Astrocyte (in vitro differentiated cells and primary cell): Measurements from ENCODE around the gene FAF1.

Source experiments
- CTCF ChIP-seq: IDR thresholded peaks from 2 replicates; pipeline ENCODE4 v1.5.1; 2011; ENCODE audit warnings: low read depth, mild to moderate bottlenecking, inconsistent platforms, low read length, moderate library complexity; ENCODE audit not compliant: insufficient read depth
- EZH2 ChIP-seq: IDR thresholded peaks from 2 replicates; pipeline ENCODE4 v1.6.1; 2012; ENCODE audit warnings: mild to moderate bottlenecking, low read length, inconsistent platforms; ENCODE audit not compliant: insufficient read depth

- TF ChIP-seq CTCF (no peak), EZH2 (no peak)
Measured at GRCh38 chr1:50720457-50721053, 239.5 kb downstream of the FAF1 start.
